Right kidney (tissue), 1 donor: ENCODE data around the gene RNF157.

ENCODE experiments used
- DNase-seq: peaks from one replicate; pipeline ENCODE4 v3.0.0-alpha.2; 2016

The RNF157 gene

DNA sequence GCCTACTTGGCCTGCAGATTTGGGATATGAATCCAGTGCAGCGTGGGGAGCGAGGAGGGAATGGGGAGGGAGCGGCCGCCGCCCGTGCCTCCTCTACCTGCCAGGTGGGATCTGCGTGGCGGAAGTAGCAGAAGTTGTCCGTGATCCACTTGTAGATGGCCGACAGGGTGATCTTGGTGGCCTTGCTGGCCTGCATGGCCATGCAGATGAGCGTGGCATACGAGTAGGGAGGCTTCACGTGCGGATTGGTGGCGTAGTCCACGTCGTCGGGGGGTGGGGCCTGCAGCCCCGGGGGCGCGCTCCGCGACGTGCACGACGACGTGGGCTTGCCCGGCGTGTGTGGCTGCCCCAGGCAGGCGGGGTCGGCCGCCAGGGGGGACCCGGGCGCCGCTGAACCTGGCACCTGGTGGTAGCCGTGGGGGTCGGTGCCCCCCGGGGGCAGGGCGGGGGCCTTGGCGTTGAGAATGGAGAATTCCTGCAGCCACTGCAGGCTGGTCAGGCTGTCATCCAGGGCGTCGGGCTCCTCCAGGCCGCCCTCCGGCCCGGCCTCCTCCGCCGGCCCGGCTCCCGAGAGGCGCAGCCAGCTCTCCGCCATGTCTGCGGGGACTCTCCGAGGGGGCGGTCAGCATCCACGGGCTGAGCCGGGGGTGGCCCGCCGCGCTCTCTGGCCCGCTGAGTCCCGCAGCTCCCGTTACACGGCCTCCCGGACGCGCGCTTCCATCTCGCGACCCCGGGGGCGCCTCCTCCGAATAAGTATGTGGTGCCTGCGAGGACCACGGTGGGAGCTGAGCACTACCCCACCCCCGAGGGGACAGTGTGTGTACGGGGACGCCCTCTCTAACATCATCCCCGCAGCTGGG, 100.3 kb downstream of the RNF157 start:
- peak; percentile 67 for DNase-seq

DNA sequence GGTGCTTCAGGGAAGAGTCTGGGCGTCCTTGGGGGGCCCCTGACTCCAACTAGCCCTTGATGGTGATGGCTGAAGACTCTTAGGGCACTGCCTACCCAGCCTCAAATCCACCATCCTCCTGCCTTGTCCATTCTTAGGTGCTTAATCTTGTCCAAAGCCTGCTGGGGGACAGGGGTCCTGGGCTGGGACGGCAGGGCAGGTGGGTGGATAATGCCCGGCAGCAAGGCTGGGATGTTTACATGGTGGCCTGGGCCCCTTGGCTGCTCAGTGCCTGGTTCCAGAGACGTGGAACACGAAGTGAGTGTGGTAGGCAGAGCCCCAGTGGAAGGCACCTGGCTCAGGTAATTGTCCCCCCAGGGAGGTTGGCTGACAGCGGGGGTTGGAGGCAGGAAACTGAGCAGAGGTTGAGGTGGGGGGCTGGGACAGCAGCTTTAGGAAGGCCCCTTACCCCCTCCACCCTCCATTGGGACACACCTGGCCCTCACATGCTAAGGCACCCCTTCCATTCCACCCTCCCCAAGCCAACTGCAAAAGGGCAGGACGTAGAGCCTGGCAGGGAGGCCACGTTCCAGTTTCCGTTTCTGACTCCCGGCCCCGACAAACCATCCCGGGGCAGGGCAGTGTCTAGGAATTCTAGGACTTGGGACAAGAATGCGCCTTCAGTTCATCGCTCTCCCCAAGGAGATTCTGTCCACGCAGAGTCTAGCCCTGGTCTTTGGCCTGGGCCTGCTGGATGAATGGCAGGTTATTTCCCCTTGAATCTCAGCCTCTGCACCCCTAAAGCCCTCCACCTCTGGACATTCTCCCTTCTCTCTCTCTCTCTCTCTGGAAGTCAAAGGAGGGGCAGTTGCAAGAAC, 101.2 kb downstream of the RNF157 start:
- DNase-seq, result no peak

DNA sequence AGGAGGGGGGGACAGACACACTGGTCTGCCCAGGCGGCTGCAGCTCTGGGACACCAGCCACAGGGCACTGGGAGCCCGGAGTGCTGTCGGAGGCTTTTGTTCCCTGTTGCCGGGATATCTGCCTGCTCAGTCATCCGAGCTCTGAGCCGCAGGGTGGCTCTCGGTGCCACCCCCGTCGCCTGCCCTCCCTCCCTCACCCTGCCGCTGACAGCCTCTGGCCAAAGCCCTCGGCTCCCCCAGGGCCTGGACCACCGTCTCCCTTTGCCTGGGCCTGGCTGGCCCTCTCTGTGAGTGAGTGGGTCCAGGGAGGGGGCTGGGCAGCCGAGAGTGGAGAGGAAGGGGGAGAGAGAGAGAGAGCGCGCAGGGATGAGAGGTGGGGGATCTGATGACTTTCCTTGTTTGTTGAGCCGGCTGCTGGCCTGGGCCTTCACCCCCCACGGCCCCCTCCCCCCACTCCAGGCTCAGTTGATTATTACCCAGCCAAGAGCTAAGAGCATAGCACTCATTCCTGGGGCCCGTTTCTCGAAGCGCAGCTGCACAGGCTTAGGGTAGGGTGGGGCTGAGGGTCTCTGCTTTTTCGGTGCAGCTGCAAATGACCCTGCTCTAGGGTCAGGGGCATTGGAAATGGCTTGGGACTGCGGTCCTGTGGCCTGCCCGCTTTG, 101.9 kb downstream of the RNF157 start:
- DNase-seq, result peak; percentile 88

DNA sequence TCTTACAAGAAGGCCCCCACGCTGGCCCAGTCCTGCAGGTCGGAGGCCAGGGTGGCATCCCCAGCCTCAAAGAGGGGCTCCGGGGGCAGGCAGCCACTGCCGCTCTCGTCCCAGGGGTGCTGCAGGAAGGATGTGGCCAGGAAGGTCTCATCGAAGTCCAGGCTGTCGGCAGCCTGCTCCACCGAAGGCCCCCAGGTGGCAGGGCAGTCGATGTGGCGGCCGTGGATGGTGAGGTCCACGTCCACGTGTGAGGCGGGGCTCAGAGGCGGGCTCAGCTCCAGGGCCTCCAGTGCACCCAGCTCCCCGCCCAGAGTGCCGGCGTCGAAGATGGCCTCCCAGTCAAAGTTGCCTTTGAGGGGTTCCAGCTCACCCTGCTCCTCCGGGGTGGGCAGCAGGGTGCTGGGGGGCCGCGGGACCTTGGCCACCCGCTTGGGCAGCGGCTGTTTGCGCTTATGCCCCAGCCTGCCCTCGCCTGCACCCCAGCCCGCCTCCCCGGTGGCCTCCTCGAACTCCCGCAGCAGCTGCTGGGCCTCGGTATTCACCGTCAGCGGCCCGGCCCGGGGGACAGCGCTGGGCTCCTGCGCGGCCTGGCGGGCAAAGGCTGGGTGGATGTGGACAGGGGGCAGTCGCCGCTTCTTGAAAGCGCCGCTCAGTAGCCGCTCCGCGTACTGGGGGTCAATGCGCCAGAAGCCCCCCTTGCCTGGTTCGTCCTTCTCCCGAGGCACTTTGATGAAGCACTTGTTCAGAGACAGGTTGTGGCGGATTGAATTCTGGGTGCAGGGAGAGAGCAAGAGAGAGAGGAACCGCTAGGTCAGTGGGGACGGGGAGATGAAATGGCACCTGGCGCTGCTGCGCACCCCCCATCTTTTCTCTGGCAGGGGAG, 102.7 kb downstream of the RNF157 start:
- peak; percentile 55 for DNase-seq

DNA sequence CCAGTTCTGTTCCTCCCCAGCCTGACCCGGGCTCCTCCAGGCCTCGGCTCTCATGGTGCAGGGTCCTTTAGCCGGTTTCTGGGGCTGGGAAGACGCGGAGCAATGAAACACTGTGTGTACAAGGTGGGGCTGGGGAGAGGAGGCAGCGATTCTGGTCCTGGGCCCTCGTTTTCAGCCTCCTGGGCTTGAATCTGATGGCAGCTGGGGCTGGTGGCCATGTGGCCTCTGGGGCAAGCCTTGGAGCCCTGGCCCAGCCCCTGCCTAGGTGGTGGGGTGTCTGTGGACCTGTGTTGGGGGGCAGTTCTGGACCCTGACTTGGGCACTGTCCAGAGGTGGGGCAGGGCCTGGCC, 103.3 kb downstream of the RNF157 start:
- no peak for DNase-seq

DNA sequence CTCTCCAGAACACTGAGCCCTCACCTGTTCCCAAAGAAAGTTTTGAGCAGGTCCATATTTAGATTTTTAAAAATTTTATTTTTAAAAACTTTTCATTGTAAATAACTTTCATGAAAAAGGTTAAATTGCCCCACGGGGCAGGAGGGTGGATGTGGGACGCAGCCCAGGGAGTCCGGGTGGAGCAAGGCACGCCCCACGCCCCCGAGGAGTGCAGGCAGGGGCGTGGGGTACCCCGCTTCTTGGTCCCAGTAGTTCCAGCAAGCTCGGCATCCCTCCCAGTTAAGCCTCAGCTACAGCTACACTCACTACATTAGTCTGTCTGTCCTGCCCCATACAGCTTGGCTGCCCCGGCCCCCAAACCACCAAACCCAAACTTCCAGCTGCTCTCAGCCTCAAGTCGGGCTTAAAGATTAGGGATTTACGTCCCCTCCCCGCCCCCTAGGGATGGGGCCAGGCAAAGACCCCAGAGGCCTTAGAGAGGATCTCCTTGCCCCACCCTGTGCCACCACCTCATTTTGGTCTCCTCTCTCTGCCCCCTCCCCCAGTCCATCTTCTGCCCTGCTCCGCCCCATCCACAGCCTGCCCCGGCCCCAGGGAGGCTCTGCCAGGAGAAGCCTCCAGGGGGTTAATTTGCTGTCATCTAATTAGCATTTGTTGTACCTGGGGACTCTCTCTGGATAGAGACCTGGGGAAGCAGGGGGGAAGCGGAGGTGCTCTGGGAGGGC, 103.9 kb downstream of the RNF157 start:
- no peak for DNase-seq

DNA sequence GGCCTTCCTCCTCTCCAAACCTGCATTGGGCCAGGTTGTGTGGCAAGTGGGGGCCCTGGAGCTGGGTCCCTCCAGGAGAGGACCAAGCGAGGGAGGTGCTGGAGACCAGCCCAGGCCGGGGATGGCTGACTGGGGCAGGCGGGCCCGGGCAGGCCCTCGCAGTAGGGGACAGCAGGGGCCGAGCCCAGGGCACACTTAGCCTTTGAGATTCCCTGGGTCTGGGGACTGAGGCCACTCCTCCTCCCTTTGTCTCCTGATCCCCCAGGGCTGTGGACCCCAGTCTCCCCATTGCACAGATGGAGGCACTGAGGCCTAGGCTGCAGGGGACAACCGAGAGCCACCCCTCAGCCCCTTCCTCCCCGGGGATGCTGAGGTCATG, 104.5 kb downstream of the RNF157 start:
- DNase-seq, result no peak

DNA sequence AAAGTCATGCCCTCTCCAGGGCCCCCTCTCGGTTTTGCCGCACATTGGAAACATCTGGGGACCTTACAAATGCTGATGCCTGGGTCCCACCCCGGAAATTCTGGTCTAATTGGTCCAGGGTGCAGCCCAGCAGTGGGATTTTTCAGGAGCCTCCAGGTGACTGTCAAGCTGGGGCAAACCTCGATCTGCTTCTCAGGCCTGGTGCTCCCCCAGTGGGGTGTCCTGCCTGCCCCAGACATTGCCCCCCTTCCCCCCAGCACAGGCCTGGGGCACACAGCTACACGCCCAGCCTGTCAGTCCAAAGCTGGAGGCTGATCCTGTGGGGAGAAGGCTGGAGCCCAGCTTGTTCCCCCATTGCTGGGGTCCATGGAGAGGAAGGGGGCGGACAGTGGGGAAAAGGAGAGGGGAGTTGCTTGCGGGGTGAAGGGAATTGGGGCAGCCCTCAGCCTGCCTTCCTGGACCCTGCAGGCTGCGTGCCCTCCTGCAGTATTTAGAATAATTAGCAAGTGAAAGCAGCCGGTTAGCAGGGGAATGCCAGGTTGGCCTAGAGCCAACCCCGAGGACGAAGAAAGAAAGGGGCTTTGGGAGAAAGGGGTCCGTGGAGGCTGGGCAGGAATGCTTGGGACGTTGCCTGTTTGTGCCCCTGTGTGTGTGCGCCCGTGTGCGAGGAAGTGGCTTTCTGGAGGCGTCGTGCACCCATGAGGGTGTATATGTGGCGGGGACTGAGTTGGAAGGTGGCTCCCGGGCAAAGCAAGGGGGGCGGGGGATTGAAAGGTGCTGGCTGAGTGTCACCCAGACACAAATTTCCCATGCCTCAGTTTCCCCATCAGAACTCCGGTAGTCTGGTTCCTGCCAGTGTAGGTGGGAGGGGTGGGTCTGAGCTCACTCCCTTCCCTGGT, 105.1 kb downstream of the RNF157 start:
- DNase-seq, result no peak

DNA sequence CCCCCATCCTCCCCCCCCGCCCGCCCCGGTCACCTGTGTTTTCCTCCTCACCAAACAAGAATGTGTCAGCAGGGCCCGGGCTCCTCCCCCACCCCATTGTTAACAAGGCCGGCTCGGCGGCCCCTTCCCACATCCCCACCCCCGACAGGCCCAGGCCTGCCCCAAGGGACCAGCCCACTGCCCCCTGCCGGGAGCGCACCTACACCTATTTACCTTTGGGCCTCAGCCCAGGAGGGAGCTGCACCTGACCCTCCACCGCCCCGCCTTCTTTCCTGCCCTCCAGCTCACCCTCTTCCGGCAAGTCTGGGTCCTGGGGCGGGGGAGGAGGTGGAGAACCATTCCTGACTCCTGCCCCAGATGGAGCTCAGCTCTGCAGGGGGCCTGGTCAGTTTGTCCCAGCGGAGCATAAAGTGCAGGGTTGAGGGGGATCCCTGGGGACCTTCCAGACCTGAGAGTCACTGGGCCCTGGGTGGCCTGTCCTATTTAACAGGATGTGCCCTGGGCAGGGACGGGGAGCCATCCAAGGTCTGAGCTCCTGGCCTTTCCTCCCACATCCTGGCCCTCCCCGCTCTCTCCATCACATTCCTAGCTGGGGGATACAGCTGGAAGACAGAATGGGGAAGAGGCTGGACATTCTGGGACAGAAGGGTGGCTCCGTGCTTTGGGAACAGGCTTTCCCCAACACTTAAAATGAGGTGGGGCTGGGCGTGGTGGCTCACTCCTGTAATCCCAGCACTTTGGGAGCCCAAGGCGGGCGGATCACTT, 107.5 kb downstream of the RNF157 start:
- DNase-seq, result peak; percentile 61

DNA sequence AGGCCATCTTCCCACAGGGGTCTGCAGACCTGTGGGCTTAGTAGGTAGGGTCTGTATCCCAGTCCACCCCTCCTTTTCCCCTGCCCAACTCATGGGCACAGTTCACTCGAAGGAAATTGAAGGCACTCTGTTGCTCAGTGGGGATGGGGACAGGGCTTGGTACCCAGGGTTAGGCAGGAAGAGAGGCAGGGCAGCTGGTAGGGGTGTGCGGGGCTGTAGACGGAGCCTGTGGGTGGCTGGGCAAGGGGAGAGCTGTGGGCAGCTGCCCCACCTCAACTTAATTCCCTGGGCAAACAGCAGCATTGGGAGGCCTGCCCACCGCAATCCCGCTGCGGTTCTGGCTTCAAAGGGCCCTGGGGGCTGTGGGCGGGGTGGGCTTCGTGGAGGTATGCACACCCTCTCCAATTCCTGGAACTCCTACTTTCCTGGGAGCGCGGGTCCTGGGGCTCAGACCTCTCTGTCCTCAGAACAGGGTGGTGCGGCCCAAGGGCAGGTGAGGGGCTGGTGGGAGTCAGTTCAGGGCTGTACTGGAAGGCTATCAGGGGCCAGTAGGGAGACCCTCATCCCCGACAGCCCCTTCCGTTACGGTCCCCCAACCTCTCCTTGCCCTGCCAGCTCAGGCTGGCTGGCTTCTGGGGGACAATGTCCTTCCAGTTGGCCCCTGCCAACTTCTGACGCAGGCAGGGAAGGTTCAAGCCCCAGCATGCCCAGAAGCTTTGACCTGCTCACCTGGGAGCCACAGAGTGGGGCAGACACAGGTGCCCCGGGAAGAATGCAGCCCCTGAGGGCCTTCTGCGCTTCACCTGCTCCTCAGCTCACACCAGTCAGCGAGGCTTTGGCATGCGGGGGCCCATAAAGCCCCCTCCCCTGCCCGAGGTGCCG, 108.4 kb downstream of the RNF157 start:
- DNase-seq, result peak; percentile 52

DNA sequence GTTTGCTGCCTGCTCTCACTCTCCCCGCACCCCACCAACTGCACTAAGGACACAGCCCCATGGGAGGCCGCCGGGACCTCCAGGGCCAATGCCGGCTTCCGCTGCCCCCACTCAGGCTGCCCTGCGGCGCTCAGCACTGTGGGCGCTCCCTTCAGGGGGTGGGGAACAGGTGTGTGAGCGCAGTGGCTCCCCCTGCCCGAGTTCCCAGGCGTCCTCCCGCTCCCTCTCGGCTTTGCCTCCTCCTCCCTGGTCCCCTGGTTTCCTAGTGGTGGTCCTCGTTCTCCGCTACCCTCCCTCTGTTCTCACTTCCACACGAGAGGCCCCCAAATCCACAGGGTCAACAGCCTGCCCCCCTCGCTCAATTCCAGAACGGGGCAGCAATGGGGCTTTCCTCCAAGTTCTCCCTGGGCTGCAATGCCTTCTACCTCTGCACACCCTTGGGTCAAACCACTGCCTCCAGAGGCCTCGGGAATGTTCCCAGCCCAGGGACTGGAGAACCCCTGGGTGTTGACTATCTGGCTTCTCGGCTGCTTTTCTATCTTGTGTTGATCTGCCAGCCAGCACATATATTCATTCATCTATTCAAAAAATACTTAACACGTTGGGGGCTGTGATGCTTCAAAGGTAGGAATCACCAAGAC, 109.1 kb downstream of the RNF157 start:
- no peak for DNase-seq

DNA sequence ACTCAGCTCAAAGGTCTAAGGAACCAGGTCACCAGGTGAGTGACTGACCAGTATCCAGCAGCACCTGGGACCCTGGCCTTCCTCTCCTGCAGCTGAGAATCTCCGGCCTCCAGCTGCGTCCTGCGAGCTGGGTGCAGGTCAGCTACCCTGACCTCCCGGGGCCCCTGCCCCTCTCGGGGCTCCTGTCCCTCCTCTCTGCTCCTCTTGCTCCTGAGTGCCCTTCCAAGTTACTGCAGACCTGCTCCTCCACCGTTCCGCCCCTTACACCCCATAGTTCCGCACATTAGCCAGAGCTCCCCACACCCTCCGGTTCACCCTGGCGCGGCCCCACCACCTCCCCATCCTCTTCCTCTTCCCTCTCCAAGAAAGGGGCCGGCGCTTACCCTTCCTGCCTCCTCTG, 109.8 kb downstream of the RNF157 start:
- no peak for DNase-seq

DNA sequence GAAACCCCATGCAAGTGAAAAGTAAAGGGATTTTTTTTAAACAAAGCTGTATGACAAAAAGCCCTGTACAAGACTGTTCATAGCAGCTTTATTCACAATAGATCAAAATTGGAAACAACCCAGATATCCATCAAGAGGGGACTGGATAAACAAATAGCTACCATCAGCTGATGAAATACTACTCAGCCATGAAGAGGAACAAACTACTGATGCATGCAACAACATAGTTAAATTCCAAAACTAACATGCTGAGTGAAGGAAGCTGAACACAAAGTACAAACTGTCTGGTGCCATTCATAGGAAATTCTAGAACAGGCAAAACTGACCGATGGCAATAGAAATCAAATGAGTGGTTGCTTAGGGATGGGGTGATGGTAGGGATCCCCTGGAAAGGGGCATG, 114.4 kb downstream of the RNF157 start:
- DNase-seq, result no peak

DNA sequence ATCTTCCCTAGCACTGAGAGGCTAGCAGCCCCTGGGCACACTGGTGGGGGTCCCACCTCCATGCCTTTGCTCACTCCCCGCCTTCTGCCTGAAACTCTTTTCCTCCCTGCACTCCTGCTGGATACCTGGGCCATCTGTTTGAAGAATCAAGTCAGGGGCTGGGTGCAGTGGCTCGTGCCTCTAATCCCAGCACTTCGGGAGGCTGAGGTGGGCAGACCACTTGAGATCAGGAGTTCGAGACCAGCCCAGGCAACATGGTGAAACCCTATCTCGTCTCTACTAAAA, 115.0 kb downstream of the RNF157 start:
- DNase-seq, result no peak

DNA sequence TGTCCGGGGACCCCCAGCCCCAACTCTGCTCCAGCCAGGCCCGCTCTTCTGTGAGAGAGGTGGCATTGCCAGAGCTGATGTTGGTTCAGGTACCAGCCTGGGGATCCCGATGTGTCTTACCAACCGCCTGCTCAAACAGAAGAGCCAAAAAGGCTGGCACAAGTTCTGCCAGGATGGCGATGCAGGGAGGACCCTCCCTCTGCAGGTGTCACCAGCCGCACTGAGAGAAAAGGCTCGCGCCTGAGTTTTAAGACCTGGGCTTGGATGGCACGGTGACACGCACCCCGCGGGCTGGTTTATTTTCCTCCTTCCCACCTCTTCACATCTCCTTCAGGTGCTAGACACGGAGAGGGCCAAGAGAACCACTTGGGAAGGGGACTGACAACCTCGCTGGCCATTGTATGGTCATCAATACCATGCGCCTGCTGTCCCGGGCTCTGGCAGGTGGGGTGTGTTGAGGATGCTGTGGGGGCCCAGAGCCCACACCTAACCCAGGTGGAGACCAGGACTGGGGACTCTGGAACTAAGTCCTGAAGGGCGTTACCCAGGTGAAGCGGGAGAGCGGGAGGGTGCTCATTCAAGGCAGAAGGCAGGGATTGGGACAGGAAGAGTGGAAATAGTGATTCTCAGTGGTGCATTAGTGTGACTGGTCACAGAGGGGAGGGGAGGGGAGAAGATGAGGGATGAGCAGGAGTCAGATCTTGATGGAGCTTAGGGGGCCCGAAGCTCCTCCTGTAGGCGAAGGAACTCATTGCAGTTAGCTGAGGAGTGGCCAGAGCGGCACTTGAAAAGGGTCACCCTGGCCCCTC, 115.5 kb downstream of the RNF157 start:
- DNase-seq, result no peak

DNA sequence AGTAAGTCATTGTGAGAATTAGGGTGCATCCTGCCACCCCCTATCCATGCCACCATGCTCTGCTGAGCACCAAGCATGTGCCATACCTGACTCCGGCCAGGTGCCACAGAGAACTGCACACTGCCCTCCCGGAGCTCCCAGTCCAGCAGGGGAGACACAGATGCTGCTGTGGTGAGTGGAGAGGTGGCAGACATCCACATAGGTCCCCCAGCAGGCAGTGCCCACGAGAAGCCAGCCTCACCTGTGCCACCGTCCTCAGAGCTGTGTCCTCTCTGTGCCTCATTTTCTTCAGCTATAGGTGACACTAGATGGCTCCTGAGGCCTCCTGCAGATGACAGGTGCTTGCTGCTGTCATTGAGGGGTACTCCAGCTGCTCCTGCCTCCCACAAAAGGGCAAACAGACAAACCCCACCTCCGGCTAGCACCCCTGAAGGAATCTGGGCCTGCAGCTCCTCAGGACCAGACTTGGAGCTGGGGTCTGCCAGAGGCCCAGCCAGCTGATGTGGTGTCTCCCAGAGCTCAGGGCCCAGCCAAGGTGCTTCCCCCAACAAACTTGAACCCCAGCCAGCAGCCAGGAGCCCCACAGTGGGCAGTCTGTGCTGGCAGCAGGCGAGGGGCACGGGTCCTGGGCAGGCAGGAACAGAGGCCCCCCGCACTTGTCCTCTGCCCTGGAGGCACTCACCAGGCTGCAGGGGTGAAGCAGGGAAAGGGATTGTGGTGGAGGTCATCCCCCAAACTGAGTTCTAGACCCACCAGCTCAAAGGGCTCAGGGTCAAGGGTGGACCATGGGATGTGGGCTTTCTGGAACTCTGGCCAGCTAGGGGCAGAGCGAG, 116.3 kb downstream of the RNF157 start:
- DNase-seq, result no peak

DNA sequence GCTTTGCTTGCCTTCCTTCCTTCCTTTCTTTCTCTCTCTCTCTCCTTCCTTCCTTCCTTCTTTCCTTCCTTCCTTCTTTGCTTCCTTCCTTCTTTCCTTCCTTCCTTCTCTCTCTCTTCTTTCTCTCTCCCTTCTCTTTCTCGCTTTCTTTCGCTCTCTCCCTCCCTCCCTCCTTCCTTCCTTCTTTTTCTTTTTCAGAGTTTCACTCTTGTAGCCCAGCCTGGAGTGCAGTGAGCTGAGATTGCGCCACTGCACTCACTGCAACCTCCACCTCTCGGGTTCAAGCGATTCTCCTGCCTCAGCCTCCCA, 117.1 kb downstream of the RNF157 start:
- DNase-seq, result peak; percentile 10
